Body of pancreas (tissue), 4 donors: Measurements from ENCODE around the gene LIF.

Experiments used
- POLR2A ChIP-seq, 3 donors: fragments of 450-650 bp; IDR thresholded peaks; one replicate each; pipeline ENCODE4 v1.6.1; 2016; ENCODE audit warnings: antibody characterized with exemption in 3 of 3, mild to moderate bottlenecking in 2 of 3
- TF ChIP-seq, protein P1 (sequence below), 7 experiments: fragments of 450-650 bp in 4 of 7; fragments of 200-600 bp in 3 of 7; sonication (generic) in 3 of 7; IDR thresholded peaks; one replicate each; pipeline ENCODE4 v1.5.1; 2016 to 2019; ENCODE audit warnings: antibody characterized with exemption in 7 of 7

- TF ChIP-seq, protein P1, sequence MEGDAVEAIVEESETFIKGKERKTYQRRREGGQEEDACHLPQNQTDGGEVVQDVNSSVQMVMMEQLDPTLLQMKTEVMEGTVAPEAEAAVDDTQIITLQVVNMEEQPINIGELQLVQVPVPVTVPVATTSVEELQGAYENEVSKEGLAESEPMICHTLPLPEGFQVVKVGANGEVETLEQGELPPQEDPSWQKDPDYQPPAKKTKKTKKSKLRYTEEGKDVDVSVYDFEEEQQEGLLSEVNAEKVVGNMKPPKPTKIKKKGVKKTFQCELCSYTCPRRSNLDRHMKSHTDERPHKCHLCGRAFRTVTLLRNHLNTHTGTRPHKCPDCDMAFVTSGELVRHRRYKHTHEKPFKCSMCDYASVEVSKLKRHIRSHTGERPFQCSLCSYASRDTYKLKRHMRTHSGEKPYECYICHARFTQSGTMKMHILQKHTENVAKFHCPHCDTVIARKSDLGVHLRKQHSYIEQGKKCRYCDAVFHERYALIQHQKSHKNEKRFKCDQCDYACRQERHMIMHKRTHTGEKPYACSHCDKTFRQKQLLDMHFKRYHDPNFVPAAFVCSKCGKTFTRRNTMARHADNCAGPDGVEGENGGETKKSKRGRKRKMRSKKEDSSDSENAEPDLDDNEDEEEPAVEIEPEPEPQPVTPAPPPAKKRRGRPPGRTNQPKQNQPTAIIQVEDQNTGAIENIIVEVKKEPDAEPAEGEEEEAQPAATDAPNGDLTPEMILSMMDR (IDR thresholded peaks at IDR 0.05): peak; percentile 54 to 86 (median 66)
- peak in 2 of 3 donors; percentile 32 to 47 for TF ChIP-seq POLR2A (IDR thresholded peaks at IDR 0.05)
Measured at GRCh38 chr22:30287648-30288418, 41.3 kb upstream of the LIF start.
